Dermis lymphatic vessel endothelial cell (primary cell): ENCODE data around the gene TIMM17A. TPM values are rescaled to one million over a fixed set of nuclear protein-coding genes. Genes with fewer than 3 reads are reported as not detected.

Experiments
- total RNA-seq: library from RNA; depleted of rRNA; stranded (reverse); fragments of >200 nt; gene quantifications from 2 replicates; pipeline ENCODE4 v1.2.1, GENCODE V29; 2014

TIMM17A gene
- total RNA-seq = 49.0 and 50.1 TPM in 2 replicates

GRCh38 chr1:201955009-201955728 is at the start of gene TIMM17A:
TSS of gene TIMM17A (plus strand) at chr1:201955503. CDS start at chr1:201955527, 24 bp downstream.

DNA sequence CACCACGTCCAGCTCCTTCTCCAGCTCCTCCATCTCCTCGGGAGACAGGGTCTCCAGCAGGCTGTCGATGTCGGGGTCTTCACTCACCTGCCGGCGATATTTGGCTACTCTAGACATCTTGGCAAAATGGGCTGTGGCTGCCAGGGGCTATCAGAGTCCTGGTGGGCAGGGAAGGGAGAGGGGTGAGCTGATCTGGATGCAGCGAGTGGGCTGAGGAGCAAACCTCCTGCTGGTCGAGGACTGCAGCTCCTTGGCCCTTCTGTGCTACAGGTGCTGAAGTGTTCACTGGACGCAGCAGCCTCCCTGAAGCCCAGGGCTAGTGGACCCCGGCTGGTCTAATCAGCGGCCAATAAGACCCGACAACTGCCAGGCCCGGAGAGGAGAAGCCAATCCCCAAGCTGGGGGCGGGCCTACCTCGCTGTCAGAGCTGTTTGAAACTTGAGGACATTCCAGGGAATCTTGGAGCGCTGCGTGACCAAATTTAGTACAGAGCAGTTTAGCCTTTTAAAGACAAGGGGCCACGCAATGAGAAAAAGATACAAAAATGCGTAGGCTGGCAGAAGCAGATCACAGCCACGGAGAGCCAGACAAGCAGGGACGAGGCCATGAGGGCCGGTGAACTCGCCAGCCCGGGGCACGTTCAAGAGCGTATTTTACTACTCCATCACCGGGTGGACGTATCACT is 8.9 kb upstream of the TIMM17A start, which contains the start of gene LMOD1:
Gene LMOD1 (minus strand): TSS at position 325 of the 685 bp plus-strand sequence. CDS start 208 bp downstream, at position 117.

GRCh38 chr1:201982623-201983379 is 27.5 kb downstream of the TIMM17A start, which contains the start of gene RNPEP:
TSS of gene RNPEP (plus strand) at chr1:201982648. CDS start at chr1:201982667, 19 bp downstream.

DNA sequence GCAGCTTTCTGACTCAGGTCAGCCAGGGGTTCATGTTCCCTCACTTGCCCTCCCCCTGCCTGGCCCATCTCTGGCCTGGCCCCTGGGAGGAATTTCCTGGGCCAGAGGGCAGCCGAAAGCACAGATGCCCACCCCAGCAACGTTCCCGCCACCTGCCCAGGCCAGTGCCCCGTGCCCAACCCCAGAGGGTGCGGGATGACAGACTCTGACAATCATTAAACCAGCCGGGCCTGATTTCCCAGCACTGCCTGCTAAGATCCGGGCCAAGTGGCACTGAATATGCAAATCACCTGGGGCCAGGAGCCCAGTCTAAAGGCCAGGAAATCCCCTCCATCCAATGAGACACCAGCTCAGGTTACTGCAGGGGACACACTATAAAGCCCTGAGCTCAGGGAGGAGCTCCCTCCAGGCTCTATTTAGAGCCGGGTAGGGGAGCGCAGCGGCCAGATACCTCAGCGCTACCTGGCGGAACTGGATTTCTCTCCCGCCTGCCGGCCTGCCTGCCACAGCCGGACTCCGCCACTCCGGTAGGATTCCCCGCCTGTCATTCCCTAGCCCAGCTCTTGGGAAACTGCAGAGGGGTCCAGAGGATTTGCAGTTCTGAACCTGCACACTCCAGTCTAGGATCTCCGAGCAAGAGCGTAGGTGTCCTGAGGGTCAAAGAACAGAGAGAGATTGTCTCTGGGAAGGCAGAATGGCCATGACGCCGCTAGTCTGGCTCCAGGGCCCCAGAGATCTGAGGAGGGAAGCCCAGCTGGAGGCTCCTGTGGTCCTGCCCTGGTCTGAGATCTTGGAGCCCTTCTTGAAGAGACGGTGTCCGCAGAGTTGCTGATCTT is 55.1 kb downstream of the TIMM17A start, which contains the start of gene ELF3:
Gene ELF3 (plus strand): TSS at position 408 of the 836 bp plus-strand sequence. CDS start 550 bp downstream, outside the sequence.

Other genes starting within 250 kb of the TIMM17A start
- 15.4 and 16.8 TPM in 2 replicates for gene IPO9, start 126.3 kb upstream of the TIMM17A start, total RNA-seq
- 5.2 and 8.0 TPM in 2 replicates for gene SHISA4, start 66.6 kb upstream of the TIMM17A start, total RNA-seq
- gene LMOD1, start 9.0 kb upstream of the TIMM17A start, total RNA-seq = 0.11 TPM in 1 of 2 replicates, not detected in the other
- gene RNPEP, start 27.1 kb downstream of the TIMM17A start, total RNA-seq = 26.0 and 33.6 TPM in 2 replicates
- gene ELF3, start 55.1 kb downstream of the TIMM17A start, total RNA-seq = under 0.01 and 0.09 TPM in 2 replicates
- not detected in 2 replicates for gene GPR37L1, start 167.4 kb downstream of the TIMM17A start, total RNA-seq
- gene ARL8A, start 189.2 kb downstream of the TIMM17A start, total RNA-seq = 22.3 and 23.8 TPM in 2 replicates
- not detected in 2 replicates for gene PTPN7, start 205.1 kb downstream of the TIMM17A start, total RNA-seq
- gene LGR6, start 238.3 kb downstream of the TIMM17A start, total RNA-seq = not detected in 2 replicates